ENCODE results near the gene SH3PXD2A. TPM values are rescaled to one million over a fixed set of nuclear protein-coding genes. Genes with fewer than 3 reads are reported as not detected.

The SH3PXD2A gene
- total and polyA plus RNA-seq, 10 of the 15 experiments (the other 5 are each of a cell fraction or from before 2014, with no cell fraction given): 0.63 to 14.0 (median 4.4) TPM

DNA sequence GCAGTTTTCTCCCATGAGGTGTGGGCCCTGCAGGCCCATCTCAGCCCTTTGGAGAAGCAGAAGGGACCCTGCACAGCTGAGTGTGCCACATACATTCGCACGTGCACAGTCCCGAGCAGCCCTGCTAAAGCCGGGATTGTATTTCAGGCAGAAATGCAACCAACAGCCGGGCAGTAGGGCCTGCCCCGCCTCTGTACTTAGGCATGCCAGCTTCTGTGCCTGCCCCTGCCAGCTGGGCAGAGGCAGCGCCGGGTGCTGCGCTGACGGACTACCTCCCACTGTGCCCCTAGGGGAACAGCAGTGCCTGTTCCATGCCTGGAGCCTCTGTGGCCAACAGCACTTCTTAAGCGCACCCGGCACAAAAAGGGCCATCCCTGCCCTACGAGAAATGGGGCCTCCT lies 191.6 kb downstream of the SH3PXD2A start (continued):
- TF ChIP-seq, protein P1, sequence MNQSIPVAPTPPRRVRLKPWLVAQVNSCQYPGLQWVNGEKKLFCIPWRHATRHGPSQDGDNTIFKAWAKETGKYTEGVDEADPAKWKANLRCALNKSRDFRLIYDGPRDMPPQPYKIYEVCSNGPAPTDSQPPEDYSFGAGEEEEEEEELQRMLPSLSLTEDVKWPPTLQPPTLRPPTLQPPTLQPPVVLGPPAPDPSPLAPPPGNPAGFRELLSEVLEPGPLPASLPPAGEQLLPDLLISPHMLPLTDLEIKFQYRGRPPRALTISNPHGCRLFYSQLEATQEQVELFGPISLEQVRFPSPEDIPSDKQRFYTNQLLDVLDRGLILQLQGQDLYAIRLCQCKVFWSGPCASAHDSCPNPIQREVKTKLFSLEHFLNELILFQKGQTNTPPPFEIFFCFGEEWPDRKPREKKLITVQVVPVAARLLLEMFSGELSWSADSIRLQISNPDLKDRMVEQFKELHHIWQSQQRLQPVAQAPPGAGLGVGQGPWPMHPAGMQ (IDR thresholded peaks at IDR 0.05; ENCODE audit: borderline replicate concordance): no peak
- TF ChIP-seq SREBF2 (IDR thresholded peaks at IDR 0.05; ENCODE audit: low read length): no peak
- TF ChIP-seq RAD21 (IDR thresholded peaks at IDR 0.05; ENCODE audit: insufficient read depth, low read depth, low read length): no peak

DNA sequence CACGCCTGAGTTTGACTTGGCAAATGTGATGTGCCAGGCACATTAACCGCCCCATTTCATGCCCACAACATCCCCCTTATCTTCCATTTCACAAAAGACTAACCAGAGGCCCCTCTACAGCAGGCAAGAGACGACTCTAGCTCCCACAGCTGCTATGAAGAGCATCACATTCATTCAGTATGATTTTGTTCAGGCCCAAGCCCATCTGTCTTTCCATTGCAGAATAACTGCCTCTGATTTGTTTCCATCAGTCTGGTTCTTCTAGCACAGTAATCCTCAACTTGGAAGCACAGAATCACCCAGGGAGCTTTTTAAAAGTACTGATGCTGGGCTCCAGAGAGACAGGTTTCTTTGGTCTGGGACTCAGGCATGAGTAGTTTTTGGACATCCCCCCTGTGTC lies 192.1 kb downstream of the SH3PXD2A start:
- ATAC-seq: no peak
- in situ Hi-C loops (cut with MboI) (no loop called here), intact Hi-C loops (cut with micrococcal nuclease; ENCODE audit: unreplicated experiment) (no loop called here)
- H3K9me3 ChIP-seq (replicated peaks; ENCODE audit: control insufficient read depth, insufficient read depth, low read length): no peaks in the 10 kb centered on the region; the same call in 2 of the 3 replicates
- no peak overlapping the region for H3K4me2 ChIP-seq (ENCODE audit: control insufficient read depth, insufficient read depth)
- ChIA-PET SMC1A (ENCODE audit: uncharacterized antibody, unreplicated experiment) (no interaction called here), RAD21 (ENCODE audit: unreplicated experiment) (no interaction called here), POLR2A (no interaction called here), CTCF (no interaction called here)
- H3K9ac ChIP-seq (ENCODE audit: control insufficient read depth, insufficient read depth, low read length): no peak overlapping the region
- 64% methylated on average over 3 of the region's 3 CpGs for WGBS (ENCODE audit: insufficient coverage, insufficient replicate concordance, low lambda C conversion rate, missing lambda C conversion rate)
- no peak for FAIRE-seq
- no peak overlapping the region for H3K4me3 ChIP-seq
- no peaks in the 10 kb centered on the region; the same call in none of the 2 replicates for H3K79me2 ChIP-seq (ENCODE audit: control insufficient read depth, insufficient read depth, low read length)
- no peak for DNase-seq (ENCODE audit: low read depth, low spot score)
- no peak overlapping the region for H3K27ac ChIP-seq (ENCODE audit: control insufficient read depth, insufficient read depth)
- no peak overlapping the region for H2AFZ ChIP-seq (ENCODE audit: control insufficient read depth, low read depth, low read length)
- H3K27me3 ChIP-seq (replicated peaks in 1 of 2; ENCODE audit: control insufficient read depth in 2 of 2, insufficient read depth in 2 of 2, low read length in 1 of 2): no peaks in the 10 kb centered on the region
- TF ChIP-seq, protein P2, sequence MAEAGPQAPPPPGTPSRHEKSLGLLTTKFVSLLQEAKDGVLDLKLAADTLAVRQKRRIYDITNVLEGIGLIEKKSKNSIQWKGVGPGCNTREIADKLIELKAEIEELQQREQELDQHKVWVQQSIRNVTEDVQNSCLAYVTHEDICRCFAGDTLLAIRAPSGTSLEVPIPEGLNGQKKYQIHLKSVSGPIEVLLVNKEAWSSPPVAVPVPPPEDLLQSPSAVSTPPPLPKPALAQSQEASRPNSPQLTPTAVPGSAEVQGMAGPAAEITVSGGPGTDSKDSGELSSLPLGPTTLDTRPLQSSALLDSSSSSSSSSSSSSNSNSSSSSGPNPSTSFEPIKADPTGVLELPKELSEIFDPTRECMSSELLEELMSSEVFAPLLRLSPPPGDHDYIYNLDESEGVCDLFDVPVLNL (IDR thresholded peaks at IDR 0.05; ENCODE audit: low read depth, low read length): no peak
- TF ChIP-seq, protein P3, sequence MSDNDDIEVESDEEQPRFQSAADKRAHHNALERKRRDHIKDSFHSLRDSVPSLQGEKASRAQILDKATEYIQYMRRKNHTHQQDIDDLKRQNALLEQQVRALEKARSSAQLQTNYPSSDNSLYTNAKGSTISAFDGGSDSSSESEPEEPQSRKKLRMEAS (IDR thresholded peaks at IDR 0.05; ENCODE audit: low read depth, low read length): no peak
- TF ChIP-seq NBN (IDR thresholded peaks at IDR 0.05): no peak
- no peak for TF ChIP-seq RFX5 (IDR thresholded peaks at IDR 0.05; ENCODE audit: low read depth, low read length)
- TF ChIP-seq STAT1 (conservative IDR thresholded peaks at IDR 0.05): no peak
- TF ChIP-seq KDM1A (IDR thresholded peaks at IDR 0.05; ENCODE audit: borderline replicate concordance): no peak
- no peak for TF ChIP-seq CHD1 (IDR thresholded peaks at IDR 0.05; ENCODE audit: low read depth, low read length)
- no peak for TF ChIP-seq CREM (IDR thresholded peaks at IDR 0.05; ENCODE audit: low read depth)
- no peak for TF ChIP-seq YBX1 (IDR thresholded peaks at IDR 0.05)
- no peak for TF ChIP-seq ZNF217 (IDR thresholded peaks at IDR 0.05)
- no peak for TF ChIP-seq NR2C1 (IDR thresholded peaks at IDR 0.05)
- TF ChIP-seq, protein P4, sequence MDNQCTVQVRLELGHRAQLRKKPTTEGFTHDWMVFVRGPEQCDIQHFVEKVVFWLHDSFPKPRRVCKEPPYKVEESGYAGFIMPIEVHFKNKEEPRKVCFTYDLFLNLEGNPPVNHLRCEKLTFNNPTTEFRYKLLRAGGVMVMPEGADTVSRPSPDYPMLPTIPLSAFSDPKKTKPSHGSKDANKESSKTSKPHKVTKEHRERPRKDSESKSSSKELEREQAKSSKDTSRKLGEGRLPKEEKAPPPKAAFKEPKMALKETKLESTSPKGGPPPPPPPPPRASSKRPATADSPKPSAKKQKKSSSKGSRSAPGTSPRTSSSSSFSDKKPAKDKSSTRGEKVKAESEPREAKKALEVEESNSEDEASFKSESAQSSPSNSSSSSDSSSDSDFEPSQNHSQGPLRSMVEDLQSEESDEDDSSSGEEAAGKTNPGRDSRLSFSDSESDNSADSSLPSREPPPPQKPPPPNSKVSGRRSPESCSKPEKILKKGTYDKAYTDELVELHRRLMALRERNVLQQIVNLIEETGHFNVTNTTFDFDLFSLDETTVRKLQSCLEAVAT (IDR thresholded peaks at IDR 0.05): no peak
- no peak for TF ChIP-seq FOXK2 (IDR thresholded peaks at IDR 0.05)
- TF ChIP-seq TAF1 (IDR thresholded peaks at IDR 0.05; ENCODE audit: borderline replicate concordance, low read depth, low read length): no peak
- no peaks in the 10 kb centered on the region for H4K20me1 ChIP-seq (ENCODE audit: control insufficient read depth, insufficient read depth)
- BruUV-seq (replicated peaks): no TSS peak
- H3K4me1 ChIP-seq (ENCODE audit: control insufficient read depth, insufficient read depth, low read length): peaks cover 8% of the 10 kb centered on the region
- H3K36me3 ChIP-seq (ENCODE audit: control insufficient read depth in 2 of 2, insufficient read depth in 2 of 2, low read length in 1 of 2): peaks cover 18 to 21% of the 10 kb centered on the region in 2 experiments; a peak in 3 of 4 replicates

Measured in GM12878 (cell line).